ENCODE measurements around the gene VWA5A.
"Not testable (repeated sequence)": the region's sequence is repeated elsewhere in the genome, so short reads cannot be mapped to it uniquely, and the experiment has no call there.

The VWA5A gene

GRCh38 chr11:124170315-124170714 lies 55.1 kb downstream of the VWA5A start:
- H3K4me3 ChIP-seq (ENCODE audit: low read depth, low read length); H3K4me1 ChIP-seq (ENCODE audit: control insufficient read depth, insufficient read depth, low read length); H3K9ac ChIP-seq (ENCODE audit: low read depth, low read length); H3K36me3 ChIP-seq (ENCODE audit: control insufficient read depth, insufficient read depth, low read length); H3K27ac ChIP-seq (ENCODE audit: low read depth, low read length); H3K9me3 ChIP-seq (ENCODE audit: control insufficient read depth, insufficient read depth, low read length): not testable (repeated sequence)
- peaks cover 70% of the 10 kb centered on the region for H3K27me3 ChIP-seq (ENCODE audit: control insufficient read depth, insufficient read depth, low read length)

DNA sequence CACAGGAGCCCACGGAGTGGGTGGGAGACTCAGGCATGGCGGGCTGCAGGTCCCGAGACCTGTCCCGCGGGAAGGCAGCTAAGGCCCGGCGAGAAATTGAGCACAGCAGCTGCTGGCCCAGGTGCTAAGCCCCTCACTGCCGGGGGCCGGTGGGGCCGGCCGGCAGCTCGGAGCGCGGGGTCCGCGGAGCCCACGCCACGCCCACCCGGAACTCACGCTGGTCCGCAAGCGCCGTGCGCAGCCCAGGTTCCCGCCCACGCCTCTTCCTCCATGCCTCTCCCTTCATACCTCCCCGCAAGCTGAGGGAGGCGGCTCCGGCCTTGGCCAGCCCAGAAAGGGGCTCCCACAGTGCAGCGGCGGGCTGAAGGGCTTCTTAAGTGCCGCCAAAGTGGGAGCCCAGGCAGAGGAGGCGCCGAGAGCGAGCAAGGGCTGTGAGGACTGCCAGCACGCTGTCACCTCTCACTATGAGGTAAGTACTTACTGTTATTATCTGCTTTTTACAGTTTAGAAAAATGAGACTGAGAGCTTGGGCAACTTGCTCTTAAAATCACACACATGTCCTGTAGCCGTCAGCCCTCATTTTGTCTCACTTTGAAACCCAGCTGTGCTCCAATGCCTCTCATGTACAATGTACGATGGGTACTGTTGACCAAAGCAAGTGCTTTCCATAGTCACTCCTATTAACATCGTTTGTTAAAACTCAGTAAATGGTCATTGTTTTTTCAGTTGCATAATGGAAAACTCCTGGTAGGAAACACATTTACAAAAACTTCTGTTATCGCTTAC lies 55.7 kb downstream of the VWA5A start:
- no peaks in the 10 kb centered on the region for H3K36me3 ChIP-seq (ENCODE audit: control insufficient read depth, insufficient read depth, low read length)
- no peak overlapping the region for H3K27ac ChIP-seq (ENCODE audit: low read depth, low read length)
- no peaks in the 10 kb centered on the region for H3K9me3 ChIP-seq (ENCODE audit: control insufficient read depth, insufficient read depth, low read length)
- H3K4me3 ChIP-seq (ENCODE audit: low read depth, low read length) = no peak overlapping the region
- peaks cover 67% of the 10 kb centered on the region for H3K27me3 ChIP-seq (ENCODE audit: control insufficient read depth, insufficient read depth, low read length)
- no peak overlapping the region for H3K9ac ChIP-seq (ENCODE audit: low read depth, low read length)
- peaks cover 7% of the 10 kb centered on the region; the same call in 1 of the 2 replicates for H3K4me1 ChIP-seq (ENCODE audit: control insufficient read depth, insufficient read depth, low read length)

GRCh38 chr11:124172101-124172500 lies 56.9 kb downstream of the VWA5A start:
- H3K4me3 ChIP-seq (ENCODE audit: low read depth, low read length) = no peak overlapping the region
- H3K4me1 ChIP-seq (ENCODE audit: control insufficient read depth, insufficient read depth, low read length) = peaks cover 7% of the 10 kb centered on the region; the same call in 1 of the 2 replicates
- peaks cover 62% of the 10 kb centered on the region for H3K27me3 ChIP-seq (ENCODE audit: control insufficient read depth, insufficient read depth, low read length)
- no peak overlapping the region for H3K27ac ChIP-seq (ENCODE audit: low read depth, low read length)
- H3K9me3 ChIP-seq (ENCODE audit: control insufficient read depth, insufficient read depth, low read length) = no peaks in the 10 kb centered on the region
- H3K9ac ChIP-seq (ENCODE audit: low read depth, low read length) = no peak overlapping the region
- no peaks in the 10 kb centered on the region for H3K36me3 ChIP-seq (ENCODE audit: control insufficient read depth, insufficient read depth, low read length)

DNA sequence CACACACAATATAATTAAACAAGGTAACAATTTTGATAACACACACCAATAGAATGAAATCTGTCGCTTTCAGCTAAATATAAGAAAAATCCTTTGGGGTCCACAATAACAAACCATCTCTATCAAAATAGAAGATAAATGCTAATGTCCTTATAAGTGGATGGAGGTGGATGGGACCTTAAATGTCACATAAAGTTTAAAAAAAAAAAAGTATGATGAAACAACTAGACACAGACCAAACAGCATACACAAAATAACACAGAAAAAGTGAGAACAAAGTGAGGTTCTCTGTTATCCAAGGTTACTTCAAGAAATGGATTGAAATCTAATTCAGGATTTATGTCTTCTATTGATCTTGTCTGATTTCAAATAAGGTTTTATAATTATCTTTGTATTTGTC lies 57.3 kb downstream of the VWA5A start:
- no peak overlapping the region for H3K4me3 ChIP-seq (ENCODE audit: low read depth, low read length)

GRCh38 chr11:124174001-124174583 lies 58.8 kb downstream of the VWA5A start:
- H3K36me3 ChIP-seq (ENCODE audit: control insufficient read depth, insufficient read depth, low read length) = no peaks in the 10 kb centered on the region
- H3K27me3 ChIP-seq (ENCODE audit: control insufficient read depth, insufficient read depth, low read length) = peaks cover 42% of the 10 kb centered on the region
- H3K9ac ChIP-seq (ENCODE audit: low read depth, low read length) = no peak overlapping the region
- H3K27ac ChIP-seq (ENCODE audit: low read depth, low read length) = peak overlapping the region; percentile 59
- H3K4me3 ChIP-seq (ENCODE audit: low read depth, low read length) = no peak overlapping the region
- H3K9me3 ChIP-seq (ENCODE audit: control insufficient read depth, insufficient read depth, low read length) = no peaks in the 10 kb centered on the region
- H3K4me1 ChIP-seq (ENCODE audit: control insufficient read depth, insufficient read depth, low read length) = peaks cover 7% of the 10 kb centered on the region; the same call in 1 of the 2 replicates

More for the DNA sequence above, 57.3 kb downstream of the VWA5A start:
- no peaks in the 10 kb centered on the region for H3K36me3 ChIP-seq (ENCODE audit: control insufficient read depth, insufficient read depth, low read length)
- peaks cover 57% of the 10 kb centered on the region for H3K27me3 ChIP-seq (ENCODE audit: control insufficient read depth, insufficient read depth, low read length)
- H3K9ac ChIP-seq (ENCODE audit: low read depth, low read length) = no peak overlapping the region
- H3K27ac ChIP-seq (ENCODE audit: low read depth, low read length) = no peak overlapping the region
- H3K4me1 ChIP-seq (ENCODE audit: control insufficient read depth, insufficient read depth, low read length) = peaks cover 7% of the 10 kb centered on the region; the same call in 1 of the 2 replicates
- H3K9me3 ChIP-seq (ENCODE audit: control insufficient read depth, insufficient read depth, low read length) = no peaks in the 10 kb centered on the region

- Histone ChIP-seq H3K36me3 (ENCODE audit: control insufficient read depth, insufficient read depth, low read length) (no peaks in the 10 kb centered on the region), H3K27ac (ENCODE audit: low read depth, low read length) (no peak overlapping the region), H3K9ac (ENCODE audit: low read depth, low read length) (no peak overlapping the region), H3K27me3 (ENCODE audit: control insufficient read depth, insufficient read depth, low read length) (peaks cover 24% of the 10 kb centered on the region), H3K4me3 (ENCODE audit: low read depth, low read length) (no peak overlapping the region), H3K4me1 (ENCODE audit: control insufficient read depth, insufficient read depth, low read length) (peaks cover 7% of the 10 kb centered on the region; the same call in 1 of the 2 replicates), H3K9me3 (ENCODE audit: control insufficient read depth, insufficient read depth, low read length) (no peaks in the 10 kb centered on the region)
Observed at GRCh38 chr11:124176925-124177715, 61.9 kb downstream of the VWA5A start.

GRCh38 chr11:124179310-124179709 lies 64.1 kb downstream of the VWA5A start:
- Histone ChIP-seq H3K27ac (ENCODE audit: low read depth, low read length) (no peak overlapping the region), H3K27me3 (ENCODE audit: control insufficient read depth, insufficient read depth, low read length) (peaks cover 14% of the 10 kb centered on the region; the same call in 1 of the 2 replicates), H3K4me3 (ENCODE audit: low read depth, low read length) (no peak overlapping the region), H3K4me1 (ENCODE audit: control insufficient read depth, insufficient read depth, low read length) (peaks cover 3% of the 10 kb centered on the region; the same call in 1 of the 2 replicates), H3K9me3 (ENCODE audit: control insufficient read depth, insufficient read depth, low read length) (no peaks in the 10 kb centered on the region), H3K9ac (ENCODE audit: low read depth, low read length) (no peak overlapping the region), H3K36me3 (ENCODE audit: control insufficient read depth, insufficient read depth, low read length) (no peaks in the 10 kb centered on the region)

GRCh38 chr11:124183068-124183467 lies 67.8 kb downstream of the VWA5A start, which contains the start of gene OR10D3:
OR10D3 (plus strand) TSS chr11:124183345; CDS start chr11:124185270, 1,925 bp downstream.
- no peaks in the 10 kb centered on the region for H3K36me3 ChIP-seq (ENCODE audit: control insufficient read depth, insufficient read depth, low read length)
- no peak within 1 kb of the TSS for H3K9ac ChIP-seq (ENCODE audit: low read depth, low read length)
- H3K4me1 ChIP-seq (ENCODE audit: control insufficient read depth, insufficient read depth, low read length) = no peaks in the 10 kb centered on the region
- H3K27ac ChIP-seq (ENCODE audit: low read depth, low read length) = no peak within 1 kb of the TSS
- H3K9me3 ChIP-seq (ENCODE audit: control insufficient read depth, insufficient read depth, low read length) = no peaks in the 10 kb centered on the region
- H3K27me3 ChIP-seq (ENCODE audit: control insufficient read depth, insufficient read depth, low read length) = peaks cover 6% of the 10 kb centered on the region
- H3K4me3 ChIP-seq (ENCODE audit: low read depth, low read length) = no peak within 1 kb of the TSS

GRCh38 chr11:124190298-124191139 lies 75.3 kb downstream of the VWA5A start:
- Histone ChIP-seq H3K4me3 (ENCODE audit: low read depth, low read length) (no peak overlapping the region), H3K4me1 (ENCODE audit: control insufficient read depth, insufficient read depth, low read length) (peaks cover 17% of the 10 kb centered on the region; the same call in 1 of the 2 replicates), H3K9ac (ENCODE audit: low read depth, low read length) (no peak overlapping the region), H3K27ac (ENCODE audit: low read depth, low read length) (peak overlapping the region; percentile 37), H3K36me3 (ENCODE audit: control insufficient read depth, insufficient read depth, low read length) (no peaks in the 10 kb centered on the region), H3K27me3 (ENCODE audit: control insufficient read depth, insufficient read depth, low read length) (peaks cover 42% of the 10 kb centered on the region), H3K9me3 (ENCODE audit: control insufficient read depth, insufficient read depth, low read length) (no peaks in the 10 kb centered on the region)
